Neural crest cell (in vitro differentiated cells): ENCODE measurements around the gene FOXJ3. TPM values are rescaled to one million over a fixed set of nuclear protein-coding genes. Genes with fewer than 3 reads are reported as not detected.

Experiments used
- DNase-seq: peaks from one replicate; pipeline ENCODE4 v3.0.0; 2021; ENCODE audit warnings: low read depth, mixed read lengths, low spot score
- H3K27ac Mint-ChIP-seq: one replicate; pipeline ENCODE4 v1.8.0; 2021; ENCODE audit warnings: mild to moderate bottlenecking, mixed read lengths; ENCODE audit not compliant: unreplicated experiment
- H3K27me3 Mint-ChIP-seq: 2 replicates; pipeline ENCODE4 v1.8.0; 2021; ENCODE audit warnings: low read depth, mild to moderate bottlenecking, mixed read lengths
- H3K36me3 Mint-ChIP-seq: 2 replicates; pipeline ENCODE4 v1.8.0; 2021; ENCODE audit warnings: low read depth, mild to moderate bottlenecking, mixed read lengths
- H3K4me1 Mint-ChIP-seq: 2 replicates; pipeline ENCODE4 v1.8.0; 2021; ENCODE audit warnings: mixed read lengths
- H3K4me3 Mint-ChIP-seq: one replicate; pipeline ENCODE4 v1.8.0; 2021; ENCODE audit warnings: mild to moderate bottlenecking, mixed read lengths
- H3K9me3 Mint-ChIP-seq: 2 replicates; pipeline ENCODE4 v1.8.0; 2021; ENCODE audit warnings: mixed read lengths
- CTCF ChIP-seq: fragments of 200-600 bp; sonication (generic); conservative IDR thresholded peaks from 2 replicates; pipeline ENCODE4 v1.5.0; 2021; ENCODE audit warnings: antibody characterized with exemption, mild to moderate bottlenecking
- total RNA-seq: library from RNA; stranded (reverse); gene quantifications from 2 replicates; pipeline ENCODE4 v1.2.1, GENCODE V29; 2021

Gene FOXJ3
- total RNA-seq, 1 donor from 2014 or later: 40.2 TPM

GRCh38 chr1:42158189-42158588 lies 176.8 kb downstream of the FOXJ3 start:
- Mint-ChIP-seq H3K27me3 (peaks cover 8% of the 10 kb centered on the region), H3K36me3 (peaks cover 4% of the 10 kb centered on the region), H3K9me3 (peaks cover 2% of the 10 kb centered on the region), H3K4me1 (no peaks in the 10 kb centered on the region), H3K4me3 (no peak overlapping the region), H3K27ac (no peak overlapping the region)
- no peak for DNase-seq
- TF ChIP-seq CTCF: no peak

GRCh38 chr1:42157667-42158066 lies 177.4 kb downstream of the FOXJ3 start:
- no peak overlapping the region for H3K27ac Mint-ChIP-seq
- H3K4me1 Mint-ChIP-seq: no peaks in the 10 kb centered on the region
- peaks cover 4% of the 10 kb centered on the region for H3K36me3 Mint-ChIP-seq
- TF ChIP-seq CTCF: no peak
- no peak for DNase-seq
- peaks cover 2% of the 10 kb centered on the region for H3K9me3 Mint-ChIP-seq
- no peak overlapping the region for H3K4me3 Mint-ChIP-seq
- peaks cover 8% of the 10 kb centered on the region for H3K27me3 Mint-ChIP-seq

- H3K36me3 Mint-ChIP-seq: no peaks in the 10 kb centered on the region
- H3K27ac Mint-ChIP-seq: no peak overlapping the region
- DNase-seq: no peak
- H3K4me1 Mint-ChIP-seq: no peaks in the 10 kb centered on the region
- TF ChIP-seq CTCF: no peak
- H3K9me3 Mint-ChIP-seq: no peaks in the 10 kb centered on the region
- no peak overlapping the region for H3K4me3 Mint-ChIP-seq
- peaks cover 18% of the 10 kb centered on the region for H3K27me3 Mint-ChIP-seq
These were observed 179.7 kb downstream of the FOXJ3 start for GRCh38 chr1:42155362-42155761.

GRCh38 chr1:42154685-42155084 lies 180.3 kb downstream of the FOXJ3 start:
- peaks cover 23% of the 10 kb centered on the region for H3K27me3 Mint-ChIP-seq
- H3K9me3 Mint-ChIP-seq: no peaks in the 10 kb centered on the region
- no peak for DNase-seq
- no peaks in the 10 kb centered on the region for H3K36me3 Mint-ChIP-seq
- H3K27ac Mint-ChIP-seq: no peak overlapping the region
- no peaks in the 10 kb centered on the region for H3K4me1 Mint-ChIP-seq
- TF ChIP-seq CTCF: no peak
- H3K4me3 Mint-ChIP-seq: no peak overlapping the region

- Mint-ChIP-seq H3K4me3 (no peak overlapping the region), H3K36me3 (no peaks in the 10 kb centered on the region), H3K27me3 (peaks cover 21% of the 10 kb centered on the region), H3K9me3 (no peaks in the 10 kb centered on the region), H3K27ac (no peak overlapping the region), H3K4me1 (no peaks in the 10 kb centered on the region)
- TF ChIP-seq CTCF: no peak
- no peak for DNase-seq
These were observed 181.4 kb downstream of the FOXJ3 start for GRCh38 chr1:42153624-42154023.
